Measurements from ENCODE around the gene TMEM135. TPM values are rescaled to one million over a fixed set of nuclear protein-coding genes. Genes with fewer than 3 reads are reported as not detected.
"Not testable (repeated sequence)": the region's sequence is repeated elsewhere in the genome, so short reads cannot be mapped to it uniquely, and the experiment has no call there.

Gene TMEM135
- total RNA-seq, 2 experiments from 2014 or later: 16.7 to 27.5 TPM

DNA sequence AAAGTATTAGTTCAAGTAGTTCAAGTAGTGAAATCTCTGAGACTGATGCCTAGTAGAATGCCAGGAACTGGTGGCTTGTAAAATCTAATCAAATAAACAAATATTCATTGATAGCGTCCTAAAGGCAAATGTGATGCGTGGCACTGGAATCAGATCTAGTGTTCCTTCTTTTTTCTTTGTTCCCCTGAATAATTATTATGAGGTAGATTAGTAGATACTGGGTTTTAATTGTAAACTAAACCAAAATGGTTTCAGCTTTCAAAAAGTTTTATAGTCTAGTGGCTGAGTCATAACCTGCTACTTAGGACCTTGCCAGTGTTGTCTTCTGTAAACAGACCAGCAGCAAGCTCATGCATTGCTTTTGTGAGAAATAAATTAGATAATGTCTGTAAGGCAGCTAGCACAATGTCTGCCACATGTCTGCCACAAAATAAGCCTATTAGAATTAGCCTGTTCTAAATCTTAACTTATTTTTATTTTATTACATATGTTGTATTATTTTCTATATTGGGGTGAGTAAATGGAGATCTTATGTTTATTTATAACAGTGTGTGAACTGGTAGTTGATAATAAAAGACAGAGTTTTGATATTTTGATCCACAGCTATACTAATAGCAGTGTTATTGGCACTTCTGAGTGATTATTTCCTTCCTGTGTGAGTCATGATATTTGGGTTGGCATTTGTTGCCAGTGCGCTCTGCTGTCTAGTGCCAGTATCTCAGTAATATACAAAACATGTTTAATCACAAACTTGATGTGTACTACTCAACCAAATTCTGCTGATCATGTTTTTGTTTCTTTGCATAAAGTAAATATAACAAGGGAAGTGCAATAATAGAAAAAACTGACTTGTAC, 135.7 kb downstream of the TMEM135 start:
- Mint-ChIP-seq H3K4me3 (no peak overlapping the region), H3K27me3 (no peaks in the 10 kb centered on the region), H3K36me3 (peaks cover 34% of the 10 kb centered on the region), H3K4me1 (ENCODE audit: low read depth) (peaks cover 9% of the 10 kb centered on the region), H3K27ac (no peak overlapping the region), H3K9me3 (peaks cover 24% of the 10 kb centered on the region)
- ChIA-PET POLR2A (no interaction called here), CTCF (no interaction called here)
- intact Hi-C loops (cut with micrococcal nuclease): no loop called here
- DNase-seq: no peak

DNA sequence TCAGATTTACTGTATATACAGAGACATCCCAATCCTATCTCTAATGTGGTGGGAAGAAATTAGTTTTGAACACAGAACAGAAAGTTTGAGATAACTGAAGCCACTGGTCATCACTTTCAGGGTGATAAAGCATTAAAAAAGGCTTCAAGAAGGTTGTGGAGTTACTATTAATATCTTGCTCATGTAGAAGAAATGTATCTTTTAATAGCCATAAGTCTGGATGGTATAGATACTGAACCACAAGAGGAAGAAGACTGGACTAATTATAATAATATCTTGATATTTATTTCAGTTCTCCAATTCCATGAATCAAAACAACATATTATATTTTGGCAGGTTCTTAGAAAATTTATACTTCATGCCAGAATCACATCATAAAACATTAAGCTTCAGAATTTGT, 137.1 kb downstream of the TMEM135 start:
- Mint-ChIP-seq H3K27ac (no peak overlapping the region), H3K36me3 (peaks cover 34% of the 10 kb centered on the region), H3K4me3 (no peak overlapping the region), H3K9me3 (peaks cover 10% of the 10 kb centered on the region), H3K27me3 (no peaks in the 10 kb centered on the region), H3K4me1 (ENCODE audit: low read depth) (peaks cover 9% of the 10 kb centered on the region)
- intact Hi-C loops (cut with micrococcal nuclease): no loop called here
- CTCF ChIA-PET: no interaction called here
- POLR2A ChIA-PET: no interaction called here
- DNase-seq: no peak

DNA sequence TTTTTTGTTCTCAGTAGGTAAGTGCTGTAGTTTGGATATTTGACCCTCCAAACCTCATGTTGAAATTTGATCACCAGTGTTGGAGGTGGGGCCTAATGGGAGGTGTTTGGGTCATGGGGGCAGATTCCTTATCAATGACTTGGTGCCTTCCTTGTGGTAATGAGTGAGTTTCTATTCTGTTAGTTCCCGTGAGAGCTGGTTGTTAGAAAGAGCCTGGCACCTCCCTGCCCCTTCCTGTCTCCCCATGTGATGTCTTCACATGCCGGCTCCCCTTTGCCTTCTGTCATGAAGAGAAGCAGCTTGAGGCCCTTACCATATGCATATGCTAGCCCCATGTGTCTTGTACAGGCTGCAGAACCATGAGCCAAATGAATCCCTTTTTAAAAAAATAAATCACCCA, 138.3 kb downstream of the TMEM135 start:
- ChIA-PET POLR2A (no interaction called here), CTCF (no interaction called here)
- DNase-seq: no peak
- intact Hi-C loops (cut with micrococcal nuclease): no loop called here
- Mint-ChIP-seq H3K27ac (no peak overlapping the region), H3K4me1 (ENCODE audit: low read depth) (peaks cover 9% of the 10 kb centered on the region), H3K9me3 (peaks cover 8% of the 10 kb centered on the region), H3K4me3 (no peak overlapping the region), H3K27me3 (no peaks in the 10 kb centered on the region), H3K36me3 (peaks cover 33% of the 10 kb centered on the region)

DNA sequence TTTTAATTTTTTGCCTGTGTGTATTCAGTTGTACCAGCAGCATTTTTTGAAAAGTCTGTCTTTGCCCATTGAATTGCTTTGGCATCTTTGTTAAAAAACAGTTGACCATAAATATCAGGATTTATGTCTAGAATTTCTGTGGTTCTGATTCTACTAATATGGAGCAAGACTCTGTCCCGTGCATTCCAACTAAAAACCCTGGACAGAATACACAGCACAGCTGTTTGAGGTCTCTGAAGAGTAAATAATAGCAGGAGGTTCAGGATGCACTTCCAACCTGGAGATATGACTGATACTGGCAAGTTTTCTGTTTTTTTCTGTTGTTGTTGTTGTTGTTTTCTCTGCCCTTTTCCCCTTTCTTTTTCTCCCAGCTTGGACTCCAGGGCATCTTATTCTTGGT, 141.9 kb downstream of the TMEM135 start:
- H3K4me3 Mint-ChIP-seq: no peak overlapping the region
- H3K36me3 Mint-ChIP-seq: peaks cover 30% of the 10 kb centered on the region
- H3K4me1 Mint-ChIP-seq (ENCODE audit: low read depth): no peaks in the 10 kb centered on the region
- H3K27me3 Mint-ChIP-seq: no peaks in the 10 kb centered on the region
- H3K27ac Mint-ChIP-seq: no peak overlapping the region
- POLR2A ChIA-PET: no interaction called here
- CTCF ChIA-PET: no interaction called here
- intact Hi-C loops (cut with micrococcal nuclease): no loop called here
- DNase-seq: no peak
- peaks cover 8% of the 10 kb centered on the region for H3K9me3 Mint-ChIP-seq

DNA sequence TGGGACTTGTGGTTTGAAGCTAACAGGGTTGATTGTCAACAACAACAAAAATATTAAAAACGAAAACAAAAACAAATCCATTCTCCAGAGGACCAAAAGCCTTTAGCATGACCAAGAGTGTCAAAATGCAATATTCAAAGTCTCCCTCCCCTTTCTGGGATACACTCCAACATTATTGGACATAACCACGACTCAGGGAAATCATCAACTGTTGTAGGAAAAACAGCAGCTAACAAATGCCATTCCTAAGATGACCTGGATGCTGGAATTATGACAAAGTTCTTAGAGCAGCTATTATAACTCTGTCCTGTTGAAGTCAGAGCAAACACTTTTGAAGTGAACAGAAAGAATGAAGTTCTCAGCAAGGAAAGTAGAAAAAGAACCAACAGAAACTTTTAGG, 143.0 kb downstream of the TMEM135 start:
- no peak for DNase-seq
- Mint-ChIP-seq H3K27ac (no peak overlapping the region), H3K36me3 (peaks cover 32% of the 10 kb centered on the region), H3K4me1 (ENCODE audit: low read depth) (no peaks in the 10 kb centered on the region), H3K4me3 (no peak overlapping the region), H3K9me3 (peaks cover 8% of the 10 kb centered on the region), H3K27me3 (no peaks in the 10 kb centered on the region)
- POLR2A ChIA-PET: no interaction called here
- CTCF ChIA-PET: no interaction called here
- intact Hi-C loops (cut with micrococcal nuclease): no loop called here

DNA sequence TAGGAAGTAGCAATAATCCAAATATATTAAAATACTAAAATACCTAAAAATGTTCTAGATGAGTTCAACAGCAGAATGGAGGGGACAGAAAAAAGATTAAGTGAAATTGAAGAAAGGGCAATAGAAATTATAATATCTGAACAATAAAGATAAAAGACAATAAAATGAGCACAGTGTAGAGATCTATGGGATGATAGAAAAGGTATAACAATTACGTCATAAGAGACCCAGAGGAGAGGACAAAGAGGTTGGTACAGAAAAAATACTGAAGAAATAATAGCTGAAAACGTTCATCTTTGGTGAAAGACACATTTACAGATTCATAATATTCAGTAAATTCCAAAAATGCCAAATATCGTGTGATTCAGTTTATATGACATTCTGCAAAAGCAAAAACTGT, 143.4 kb downstream of the TMEM135 start:
- Mint-ChIP-seq H3K4me1 (ENCODE audit: low read depth) (no peaks in the 10 kb centered on the region), H3K4me3 (no peak overlapping the region), H3K9me3 (peaks cover 8% of the 10 kb centered on the region), H3K36me3 (peaks cover 32% of the 10 kb centered on the region), H3K27ac (no peak overlapping the region), H3K27me3 (no peaks in the 10 kb centered on the region)
- ChIA-PET CTCF (no interaction called here), POLR2A (no interaction called here)
- intact Hi-C loops (cut with micrococcal nuclease): no loop called here
- no peak for DNase-seq

DNA sequence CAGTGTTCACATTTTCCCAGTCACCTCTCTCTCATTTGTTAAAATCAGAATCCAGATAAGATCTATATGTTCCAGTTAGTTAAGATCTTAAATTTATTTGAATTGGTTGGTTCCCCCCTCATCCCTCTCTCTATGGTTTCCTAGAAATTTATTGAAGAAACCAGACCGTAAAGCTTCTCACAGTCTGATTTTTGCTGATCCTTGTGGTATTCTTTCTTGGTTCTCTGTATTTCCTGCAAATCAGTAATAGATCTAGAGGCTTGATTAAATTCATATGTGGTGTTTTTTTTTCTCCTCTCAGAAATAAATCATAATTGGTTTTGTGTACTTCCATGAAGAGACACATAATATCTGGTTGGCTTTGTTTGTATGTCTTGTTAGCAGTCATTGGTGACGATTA, 147.5 kb downstream of the TMEM135 start:
- Mint-ChIP-seq H3K9me3 (no peaks in the 10 kb centered on the region), H3K27ac (no peak overlapping the region), H3K36me3 (peaks cover 5% of the 10 kb centered on the region), H3K4me3 (no peak overlapping the region), H3K4me1 (ENCODE audit: low read depth) (no peaks in the 10 kb centered on the region), H3K27me3 (no peaks in the 10 kb centered on the region)
- intact Hi-C loops (cut with micrococcal nuclease): no loop called here
- DNase-seq: no peak
- ChIA-PET CTCF (no interaction called here), POLR2A (no interaction called here)

DNA sequence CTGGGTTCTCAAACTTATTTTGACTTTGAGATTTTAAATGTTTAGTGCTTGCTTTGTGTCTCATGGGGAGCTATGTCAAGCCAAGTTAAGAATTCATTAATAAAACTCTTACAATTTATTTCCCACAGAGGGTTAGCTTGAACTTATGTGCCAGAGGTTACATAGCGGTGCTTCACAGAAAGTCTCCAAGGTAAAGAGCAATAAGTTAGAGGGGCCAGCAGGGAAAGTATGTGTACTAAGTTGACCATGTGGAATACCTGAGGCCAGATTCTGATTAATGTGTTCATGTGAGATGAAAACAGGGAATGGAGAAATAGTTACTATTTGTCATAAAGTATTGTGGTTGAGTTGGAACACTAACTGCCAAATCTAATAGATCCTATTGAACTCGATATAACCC, 149.3 kb downstream of the TMEM135 start:
- ChIA-PET POLR2A (no interaction called here), CTCF (interaction anchor here (0.6 kb wide), 1 partner anchor 88 kb away, joined by 3 read pairs; no protein-coding TSS in a partner anchor)
- intact Hi-C loops (cut with micrococcal nuclease): no loop called here
- Mint-ChIP-seq H3K4me1 (ENCODE audit: low read depth) (no peaks in the 10 kb centered on the region), H3K9me3 (no peaks in the 10 kb centered on the region), H3K27ac (no peak overlapping the region), H3K36me3 (peaks cover 5% of the 10 kb centered on the region), H3K4me3 (no peak overlapping the region), H3K27me3 (no peaks in the 10 kb centered on the region)
- no peak for DNase-seq

DNA sequence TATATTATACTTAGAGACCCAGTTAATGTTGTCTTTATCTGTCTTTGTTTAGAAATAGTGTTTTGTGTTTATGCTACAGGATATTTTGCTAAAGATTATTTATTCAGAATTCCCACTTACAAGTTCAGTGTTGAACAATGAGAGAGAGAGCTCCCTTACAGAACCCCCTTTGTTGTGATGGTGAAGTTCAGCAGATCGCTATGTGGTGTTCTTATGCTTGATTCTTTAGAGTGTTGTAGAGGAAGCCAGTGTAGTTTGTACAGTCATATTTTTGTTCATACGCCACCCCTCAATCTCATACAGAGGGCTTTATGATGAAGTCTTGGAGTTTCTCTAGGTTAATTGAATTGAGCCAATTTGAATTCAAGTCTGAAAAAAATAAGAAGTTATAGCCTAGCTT, 150.2 kb downstream of the TMEM135 start:
- no peaks in the 10 kb centered on the region for H3K4me1 Mint-ChIP-seq (ENCODE audit: low read depth)
- ChIA-PET POLR2A (interaction anchor here (0.6 kb wide), 1 partner anchor 94 kb away, joined by 3 read pairs; no protein-coding TSS in a partner anchor), CTCF (no interaction called here)
- H3K4me3 Mint-ChIP-seq: no peak overlapping the region
- no peaks in the 10 kb centered on the region for H3K9me3 Mint-ChIP-seq
- H3K27me3 Mint-ChIP-seq: no peaks in the 10 kb centered on the region
- intact Hi-C loops (cut with micrococcal nuclease): no loop called here
- no peak overlapping the region for H3K27ac Mint-ChIP-seq
- H3K36me3 Mint-ChIP-seq: peaks cover 5% of the 10 kb centered on the region
- DNase-seq: no peak

DNA sequence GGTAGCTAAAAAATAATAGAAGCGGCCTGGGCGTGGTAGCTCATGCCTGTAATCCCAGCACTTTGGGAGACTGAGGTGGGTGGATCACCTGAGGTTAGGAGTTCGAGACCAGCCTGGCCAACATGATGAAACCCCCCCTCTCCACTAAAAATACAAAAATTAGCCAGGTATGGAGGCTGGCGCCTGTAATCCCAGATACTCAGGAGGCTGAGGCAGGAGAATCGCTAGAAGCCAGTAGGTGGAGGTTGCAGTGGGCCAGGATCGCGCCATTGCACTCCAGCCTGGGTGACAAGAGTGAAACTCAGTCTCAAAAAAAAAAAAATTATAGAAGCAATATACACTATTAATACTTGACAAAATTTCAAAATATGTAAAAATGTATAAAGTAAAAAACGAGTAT, 150.7 kb downstream of the TMEM135 start:
- CTCF ChIA-PET; H3K36me3 Mint-ChIP-seq; H3K27me3 Mint-ChIP-seq; H3K27ac Mint-ChIP-seq; H3K9me3 Mint-ChIP-seq; DNase-seq; H3K4me3 Mint-ChIP-seq; intact Hi-C loops (cut with micrococcal nuclease); H3K4me1 Mint-ChIP-seq (ENCODE audit: low read depth): not testable (repeated sequence)
- POLR2A ChIA-PET: interaction anchor here (0.6 kb wide), 1 partner anchor 95 kb away, joined by 3 read pairs; no protein-coding TSS in a partner anchor

DNA sequence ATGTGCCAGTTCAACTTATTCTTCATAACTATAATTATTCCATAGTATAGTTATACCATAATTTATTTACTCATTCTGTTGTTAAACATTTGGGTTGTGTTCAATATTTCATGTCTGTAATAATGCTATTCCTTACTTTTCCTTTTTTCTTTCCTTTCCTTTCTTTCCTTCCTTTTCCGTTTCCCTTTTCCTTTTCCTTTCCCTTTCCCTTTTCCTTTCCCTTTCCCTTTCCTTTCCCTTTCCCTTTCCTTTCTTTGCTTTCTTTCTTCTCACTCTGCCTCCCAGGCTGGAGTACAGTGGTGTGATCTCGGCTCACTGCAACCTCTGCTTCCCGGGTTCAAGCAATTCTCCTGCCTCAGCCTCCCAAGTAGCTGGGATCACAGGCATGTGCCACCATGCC, 151.2 kb downstream of the TMEM135 start:
- H3K4me1 Mint-ChIP-seq (ENCODE audit: low read depth); CTCF ChIA-PET; POLR2A ChIA-PET; H3K27me3 Mint-ChIP-seq; intact Hi-C loops (cut with micrococcal nuclease); H3K4me3 Mint-ChIP-seq; H3K9me3 Mint-ChIP-seq; DNase-seq; H3K36me3 Mint-ChIP-seq: not testable (repeated sequence)
- peak overlapping the region; percentile 18 for H3K27ac Mint-ChIP-seq

DNA sequence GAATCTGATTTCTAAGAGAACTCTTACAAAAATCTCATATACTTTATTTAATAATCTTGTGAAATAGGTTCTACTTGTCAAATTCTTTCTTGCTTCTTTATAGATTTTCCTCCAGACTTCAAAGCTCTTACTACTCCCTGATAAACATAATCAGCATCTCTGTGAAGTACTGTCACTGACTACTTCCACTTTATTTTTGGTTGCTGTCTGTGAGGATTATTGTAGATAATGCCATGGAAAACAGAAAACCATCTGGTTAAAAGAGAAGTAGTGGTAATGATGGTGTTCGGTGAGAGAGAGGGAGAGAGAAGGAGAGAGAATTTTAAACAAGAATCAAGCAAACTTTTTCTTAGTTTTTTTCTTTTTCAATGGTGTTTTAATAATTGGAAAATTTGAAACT, 152.3 kb downstream of the TMEM135 start:
- H3K27ac Mint-ChIP-seq: no peak overlapping the region
- H3K36me3 Mint-ChIP-seq: peaks cover 5% of the 10 kb centered on the region
- POLR2A ChIA-PET: no interaction called here
- CTCF ChIA-PET: no interaction called here
- H3K4me3 Mint-ChIP-seq: no peak overlapping the region
- H3K9me3 Mint-ChIP-seq: no peaks in the 10 kb centered on the region
- intact Hi-C loops (cut with micrococcal nuclease): no loop called here
- DNase-seq: no peak
- H3K4me1 Mint-ChIP-seq (ENCODE audit: low read depth): no peaks in the 10 kb centered on the region
- no peaks in the 10 kb centered on the region for H3K27me3 Mint-ChIP-seq

DNA sequence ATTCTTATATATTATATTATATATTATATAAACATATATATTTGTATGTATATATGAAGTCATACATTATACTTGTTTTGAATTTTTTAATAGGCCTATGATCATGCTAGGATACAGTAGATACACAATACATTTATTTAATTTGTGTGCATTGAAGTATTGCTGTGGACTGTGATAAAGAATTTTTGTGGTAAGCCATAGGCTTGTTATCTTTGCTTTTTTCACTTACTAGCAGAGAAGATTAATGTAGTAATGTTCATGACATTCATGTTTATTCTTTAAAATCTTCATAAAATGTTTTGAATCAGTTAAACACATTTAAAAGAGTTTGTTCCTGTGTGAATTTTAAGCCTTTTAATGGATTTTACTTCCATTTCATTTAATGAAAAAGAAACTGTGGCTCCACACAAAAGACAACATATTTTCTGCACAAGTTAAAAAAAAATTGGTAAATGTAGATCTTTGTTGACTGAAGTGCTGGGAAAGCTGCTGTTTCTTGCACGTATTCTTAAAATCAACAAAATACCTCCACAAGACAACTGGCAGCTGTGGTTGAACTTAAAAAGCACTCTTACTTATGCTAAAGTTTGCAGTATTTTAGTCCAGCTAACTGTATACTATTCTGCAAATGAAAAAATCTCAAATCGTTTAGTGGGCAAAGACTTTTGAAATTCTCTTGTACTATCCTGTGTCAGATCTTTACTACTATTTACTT, 156.2 kb downstream of the TMEM135 start:
- Mint-ChIP-seq H3K4me1 (ENCODE audit: low read depth) (no peaks in the 10 kb centered on the region), H3K4me3 (no peak overlapping the region), H3K27ac (no peak overlapping the region), H3K36me3 (peaks cover 2% of the 10 kb centered on the region), H3K27me3 (no peaks in the 10 kb centered on the region), H3K9me3 (no peaks in the 10 kb centered on the region)
- ChIA-PET POLR2A (no interaction called here), CTCF (no interaction called here)
- DNase-seq: no peak
- intact Hi-C loops (cut with micrococcal nuclease): no loop called here
